NOMO-1 treated with DMSO at 0.1 percent for 48 hours (cell line): ENCODE measurements around the gene FAR2.
"Not testable (repeated sequence)": the region's sequence is repeated elsewhere in the genome, so short reads cannot be mapped to it uniquely, and the experiment has no call there.

Source experiments
- DNase-seq: peaks from one replicate; lab custom pipeline; 2025; ENCODE audit not compliant: unreplicated experiment; lab: John Stamatoyannopoulos, UW

The FAR2 gene

GRCh38 chr12:29317556-29318363, 168.7 kb downstream of the FAR2 start:
- peak; percentile 82 for DNase-seq

GRCh38 chr12:29320295-29321085, 171.4 kb downstream of the FAR2 start:
- DNase-seq = no peak

GRCh38 chr12:29322157-29322556, 173.1 kb downstream of the FAR2 start:
- DNase-seq = no peak

GRCh38 chr12:29329411-29329810, 180.3 kb downstream of the FAR2 start:
- no peak for DNase-seq

- peak; percentile 22 for DNase-seq
Measured at GRCh38 chr12:29333178-29333577, 184.1 kb downstream of the FAR2 start.

GRCh38 chr12:29334937-29335336, 185.9 kb downstream of the FAR2 start:
- no peak for DNase-seq

- DNase-seq = no peak
Measured at GRCh38 chr12:29337325-29337724, 188.2 kb downstream of the FAR2 start.

- no peak for DNase-seq
Measured at GRCh38 chr12:29343022-29343799, 194.1 kb downstream of the FAR2 start.

- DNase-seq = no peak
Measured at GRCh38 chr12:29346769-29347421, 197.8 kb downstream of the FAR2 start.

GRCh38 chr12:29350080-29350479, 201.0 kb downstream of the FAR2 start:
- no peak for DNase-seq

GRCh38 chr12:29354954-29355353, 205.9 kb downstream of the FAR2 start:
- no peak for DNase-seq

GRCh38 chr12:29365091-29365490, 216.0 kb downstream of the FAR2 start:
- DNase-seq = no peak

GRCh38 chr12:29374012-29374411, 224.9 kb downstream of the FAR2 start:
- DNase-seq = no peak

GRCh38 chr12:29374913-29375312, 225.8 kb downstream of the FAR2 start:
- no peak for DNase-seq

GRCh38 chr12:29376118-29376517, 227.0 kb downstream of the FAR2 start:
- no peak for DNase-seq

- peak; percentile 99 for DNase-seq
Measured at GRCh38 chr12:29380536-29381523, 231.8 kb downstream of the FAR2 start, which contains the start of gene ERGIC2. Gene ERGIC2, minus strand, starts transcription at chr12:29381172. Its CDS starts 9,539 bp downstream, at chr12:29371633.

GRCh38 chr12:29382251-29382650, 233.2 kb downstream of the FAR2 start:
- no peak for DNase-seq

GRCh38 chr12:29385194-29385593, 236.1 kb downstream of the FAR2 start:
- not testable (repeated sequence) for DNase-seq
